ENCODE measurements around the gene ZSCAN22.

ZSCAN22 gene

DNA sequence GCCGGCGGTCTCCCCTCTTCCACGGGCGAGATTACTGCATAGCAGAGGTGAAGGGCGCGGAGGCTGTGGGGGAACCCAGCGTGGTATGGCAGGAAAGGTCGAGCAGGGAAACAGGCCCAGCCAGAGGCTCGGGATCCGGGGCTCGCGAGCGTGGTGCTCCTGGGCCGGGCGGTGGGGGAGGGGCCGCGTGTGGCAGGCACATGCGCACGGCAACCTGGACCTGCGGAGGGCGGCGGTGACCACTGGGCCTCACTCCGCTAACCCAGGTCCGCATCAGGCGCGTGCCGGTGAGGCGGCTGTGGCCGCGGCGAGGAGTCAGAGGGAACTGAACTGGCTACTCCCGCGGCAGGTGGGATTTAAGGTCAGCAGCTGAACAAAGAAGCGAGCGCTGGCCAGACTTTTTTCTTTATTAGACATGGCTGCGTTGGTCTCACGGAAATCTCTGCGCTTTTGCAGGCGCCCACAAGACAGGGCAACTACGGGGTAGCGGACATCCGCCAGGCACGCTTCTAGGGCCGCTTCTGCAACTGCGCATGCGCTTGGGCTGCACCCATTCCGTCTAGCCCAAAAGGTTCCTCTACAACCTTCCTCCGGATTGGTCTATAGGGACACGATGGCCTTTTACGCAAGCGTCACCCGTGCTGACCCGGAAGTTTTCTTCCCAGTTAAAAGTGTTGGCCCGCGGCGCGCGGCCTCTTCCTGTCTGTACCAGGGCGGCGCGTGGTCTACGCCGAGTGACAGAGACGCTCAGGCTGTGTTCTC is 60.0 kb downstream of the ZSCAN22 start, which contains the start of gene RPS5:
Gene RPS5 (plus strand): TSS at position 694 of the 762 bp plus-strand sequence. CDS start 869 bp downstream, outside the sequence.
- H3K27ac ChIP-seq (ENCODE audit: insufficient read depth in 1 of 2, low read depth in 1 of 2, low read length in 2 of 2, poor library complexity in 1 of 2, severe bottlenecking in 2 of 2) = peak within 1 kb of the TSS; percentile 81 to 93
- H3K36me3 ChIP-seq (ENCODE audit: control insufficient read depth in 4 of 4, insufficient read depth in 4 of 4, low read length in 3 of 4) = peaks cover 2 to 25% (median 12%) of the 10 kb centered on the region in 4 experiments
- peaks cover 4 to 39% (median 38%) of the 10 kb centered on the region in 4 experiments for H3K4me1 ChIP-seq (ENCODE audit: control extremely low read depth in 1 of 4, control insufficient read depth in 4 of 4, insufficient read depth in 4 of 4, low read length in 3 of 4)
- H3K4me3 ChIP-seq (ENCODE audit: control insufficient read depth in 1 of 7, extremely low read depth in 1 of 7, insufficient read depth in 4 of 7, low read depth in 2 of 7, low read length in 6 of 7) = peak within 1 kb of the TSS; percentile 54 to 97 (median 83)
- POLR2A ChIA-PET = no interaction called here
- CTCF ChIA-PET = interaction anchor here (1.3 kb wide), 1 partner anchor 113 kb away, joined by 3 read pairs; no protein-coding TSS in a partner anchor
- no peaks in the 10 kb centered on the region for H3K27me3 ChIP-seq (replicated peaks in 2 of 5; ENCODE audit: control insufficient read depth in 4 of 5, insufficient read depth in 5 of 5, low read length in 4 of 5)
- H3K9me3 ChIP-seq (ENCODE audit: control extremely low read depth in 1 of 5, control insufficient read depth in 4 of 5, insufficient read depth in 2 of 5, low read depth in 1 of 5, low read length in 4 of 5) = no peaks in the 10 kb centered on the region
- under 1% methylated on average over 60 of the region's 64 CpGs for WGBS (ENCODE audit: insufficient coverage)
- peak; percentile 99 for DNase-seq

DNA sequence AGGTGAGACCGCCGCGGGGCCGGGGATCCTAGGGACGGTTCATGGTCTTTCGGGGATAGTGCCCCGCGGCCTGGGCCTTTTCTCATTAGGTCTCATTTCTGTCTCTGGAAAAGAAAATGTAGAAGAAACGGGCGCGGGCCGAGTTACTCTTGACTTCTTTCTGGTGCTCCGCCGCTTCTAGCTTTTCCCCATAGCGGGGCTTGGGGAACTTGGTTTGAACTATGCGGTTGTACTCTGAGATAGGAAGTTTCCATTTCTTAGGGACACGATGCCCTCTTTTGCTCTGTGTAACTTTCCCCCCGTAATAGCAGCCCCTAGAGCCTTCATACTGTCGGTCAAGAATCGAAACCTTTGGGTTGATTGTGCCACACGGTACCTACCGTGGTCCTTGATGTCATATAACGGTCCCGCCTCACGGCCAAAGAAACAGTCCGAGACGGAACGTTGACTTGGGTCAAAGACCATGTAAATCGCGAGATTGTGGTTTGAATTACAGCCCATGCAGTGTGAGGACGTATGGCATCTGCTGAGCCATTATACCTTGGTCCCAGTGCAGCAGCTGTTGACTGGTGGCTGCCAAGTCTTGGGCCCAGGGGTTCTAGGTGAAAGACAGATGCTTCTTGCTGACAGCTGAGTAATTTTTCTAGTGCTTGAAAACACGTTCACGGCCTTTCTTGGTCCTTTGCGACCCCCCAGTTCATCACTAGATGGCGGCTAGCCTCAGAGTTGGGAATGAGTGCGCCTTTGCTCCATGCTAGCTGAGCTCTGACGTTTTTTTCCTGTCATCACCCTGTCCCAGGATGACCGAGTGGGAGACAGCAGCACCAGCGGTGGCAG is 60.8 kb downstream of the ZSCAN22 start:
- no peak for DNase-seq
- CTCF ChIA-PET = interaction anchor here (1.3 kb wide), 1 partner anchor 112 kb away, joined by 3 read pairs; no protein-coding TSS in a partner anchor
- POLR2A ChIA-PET = no interaction called here

DNA sequence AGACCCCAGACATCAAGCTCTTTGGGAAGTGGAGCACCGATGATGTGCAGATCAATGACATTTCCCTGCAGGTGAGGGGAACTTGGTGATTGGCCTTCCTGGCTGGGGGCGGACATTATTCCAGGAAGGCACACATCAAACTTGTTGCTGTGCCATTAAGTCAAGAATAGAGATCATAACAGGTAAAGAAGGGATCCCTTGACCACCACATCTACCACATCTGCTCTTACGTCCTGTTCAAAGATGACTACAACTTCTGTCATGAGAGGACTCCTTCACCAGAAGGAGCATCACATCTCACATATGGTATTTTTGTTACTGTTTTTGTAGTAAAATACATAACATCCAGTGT is 61.4 kb downstream of the ZSCAN22 start:
- WGBS (ENCODE audit: insufficient coverage) = 92% methylated on average over 2 of the region's 3 CpGs

More for the DNA sequence above, 60.8 kb downstream of the ZSCAN22 start:
- peak overlapping the region; percentile 54 to 97 (median 83) for H3K4me3 ChIP-seq (ENCODE audit: control insufficient read depth in 1 of 7, extremely low read depth in 1 of 7, insufficient read depth in 4 of 7, low read depth in 2 of 7, low read length in 6 of 7)
- no peaks in the 10 kb centered on the region for H3K27me3 ChIP-seq (replicated peaks in 2 of 5; ENCODE audit: control insufficient read depth in 4 of 5, insufficient read depth in 5 of 5, low read length in 4 of 5)
- H3K4me1 ChIP-seq (ENCODE audit: control extremely low read depth in 1 of 4, control insufficient read depth in 4 of 4, insufficient read depth in 4 of 4, low read length in 3 of 4) = peaks cover 4 to 33% (median 32%) of the 10 kb centered on the region in 4 experiments
- H3K9me3 ChIP-seq (ENCODE audit: control extremely low read depth in 1 of 5, control insufficient read depth in 4 of 5, insufficient read depth in 2 of 5, low read depth in 1 of 5, low read length in 4 of 5) = no peaks in the 10 kb centered on the region
- peak overlapping the region; percentile 81 to 93 for H3K27ac ChIP-seq (ENCODE audit: insufficient read depth in 1 of 2, low read depth in 1 of 2, low read length in 2 of 2, poor library complexity in 1 of 2, severe bottlenecking in 2 of 2)
- 14% methylated on average over 30 of the region's 39 CpGs for WGBS (ENCODE audit: insufficient coverage)
- H3K36me3 ChIP-seq (ENCODE audit: control insufficient read depth in 4 of 4, insufficient read depth in 4 of 4, low read length in 3 of 4) = peaks cover 2 to 29% (median 17%) of the 10 kb centered on the region in 4 experiments

More for the DNA sequence above, 61.4 kb downstream of the ZSCAN22 start:
- ChIA-PET POLR2A (no interaction called here), CTCF (interaction anchor here (1.1 to 1.3 kb wide), 2 partner anchors 90 to 112 kb away, joined by 3 read pairs; no protein-coding TSS in a partner anchor)
- Histone ChIP-seq H3K9me3 (ENCODE audit: control extremely low read depth in 1 of 5, control insufficient read depth in 4 of 5, insufficient read depth in 2 of 5, low read depth in 1 of 5, low read length in 4 of 5) (no peaks in the 10 kb centered on the region), H3K4me3 (ENCODE audit: control insufficient read depth in 1 of 7, extremely low read depth in 1 of 7, insufficient read depth in 4 of 7, low read depth in 2 of 7, low read length in 6 of 7) (peak overlapping the region in 6 of 7 experiments; percentile 79 to 97 (median 88)), H3K4me1 (ENCODE audit: control extremely low read depth in 1 of 4, control insufficient read depth in 4 of 4, insufficient read depth in 4 of 4, low read length in 3 of 4) (peaks cover 4 to 33% (median 32%) of the 10 kb centered on the region in 4 experiments), H3K36me3 (ENCODE audit: control insufficient read depth in 4 of 4, insufficient read depth in 4 of 4, low read length in 3 of 4) (peaks cover 2 to 35% (median 20%) of the 10 kb centered on the region in 4 experiments), H3K27me3 (replicated peaks in 2 of 5; ENCODE audit: control insufficient read depth in 4 of 5, insufficient read depth in 5 of 5, low read length in 4 of 5) (no peaks in the 10 kb centered on the region), H3K27ac (ENCODE audit: insufficient read depth in 1 of 2, low read depth in 1 of 2, low read length in 2 of 2, poor library complexity in 1 of 2, severe bottlenecking in 2 of 2) (peak overlapping the region; percentile 81 to 93)
- DNase-seq = no peak
